HG03558 (cell line): ENCODE measurements around the gene FKRP.
"Not testable (repeated sequence)": the region's sequence is repeated elsewhere in the genome, so short reads cannot be mapped to it uniquely, and the experiment has no call there.

Experiments used
- ATAC-seq: cut with Tn5 transposase; IDR thresholded peaks from one replicate; pipeline ENCODE4 v1.9.1; 2021; ENCODE audit warnings: moderate number of reproducible peaks; ENCODE audit not compliant: unreplicated experiment; ENCODE audit errors: extremely low read depth

Gene FKRP

DNA sequence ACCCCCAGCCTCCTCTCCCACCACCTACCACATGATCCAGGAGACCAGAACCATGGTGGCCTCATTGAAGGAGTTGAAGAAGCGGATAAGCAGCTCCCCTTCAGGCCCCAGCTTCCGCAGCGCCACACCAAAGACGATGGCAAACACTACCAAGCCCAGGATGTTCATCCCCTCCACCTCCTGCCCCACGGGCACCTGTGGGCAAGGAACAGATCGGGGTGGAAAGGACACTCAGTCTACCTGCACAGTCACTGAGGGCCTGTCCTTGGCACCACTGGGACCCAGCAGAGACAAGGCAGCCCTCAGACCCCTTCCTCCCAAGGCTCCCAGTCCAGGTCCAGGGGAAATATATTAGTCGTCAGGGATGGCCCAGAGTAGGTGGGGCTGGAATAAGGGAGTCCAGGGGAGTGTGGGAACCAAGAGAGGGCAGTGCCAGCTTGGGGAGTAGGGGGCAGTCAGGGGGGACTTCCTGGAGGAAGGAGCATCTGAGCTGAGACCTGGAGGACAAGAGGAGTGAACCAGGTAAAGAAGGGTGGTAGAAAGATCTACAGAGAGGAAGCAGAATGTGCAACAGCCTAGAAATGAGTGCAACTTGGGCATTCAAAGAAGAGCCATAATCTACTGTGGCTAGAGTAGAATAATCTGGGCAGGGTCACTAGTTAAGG is 36.6 kb downstream of the FKRP start:
- ATAC-seq: no peak

DNA sequence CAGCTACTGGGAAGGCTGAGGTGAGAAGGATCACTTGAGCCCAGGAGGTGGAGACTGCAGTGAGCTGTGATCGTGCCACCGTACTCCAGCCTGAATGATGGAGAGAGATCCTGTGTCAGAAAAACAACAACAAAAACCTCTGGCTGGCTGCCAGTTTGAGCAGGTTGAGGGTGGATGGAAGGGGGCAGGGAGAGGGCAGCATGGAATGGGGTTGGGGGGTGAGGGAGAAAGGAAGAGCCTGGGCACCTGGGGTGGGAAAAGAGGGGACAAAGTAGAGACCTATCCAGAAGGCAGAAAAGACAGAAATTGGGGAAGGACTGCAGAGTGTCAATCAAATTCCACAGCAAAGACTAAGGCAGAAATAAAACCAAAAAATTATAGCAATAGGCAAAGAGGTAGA is 37.8 kb downstream of the FKRP start:
- no peak for ATAC-seq

DNA sequence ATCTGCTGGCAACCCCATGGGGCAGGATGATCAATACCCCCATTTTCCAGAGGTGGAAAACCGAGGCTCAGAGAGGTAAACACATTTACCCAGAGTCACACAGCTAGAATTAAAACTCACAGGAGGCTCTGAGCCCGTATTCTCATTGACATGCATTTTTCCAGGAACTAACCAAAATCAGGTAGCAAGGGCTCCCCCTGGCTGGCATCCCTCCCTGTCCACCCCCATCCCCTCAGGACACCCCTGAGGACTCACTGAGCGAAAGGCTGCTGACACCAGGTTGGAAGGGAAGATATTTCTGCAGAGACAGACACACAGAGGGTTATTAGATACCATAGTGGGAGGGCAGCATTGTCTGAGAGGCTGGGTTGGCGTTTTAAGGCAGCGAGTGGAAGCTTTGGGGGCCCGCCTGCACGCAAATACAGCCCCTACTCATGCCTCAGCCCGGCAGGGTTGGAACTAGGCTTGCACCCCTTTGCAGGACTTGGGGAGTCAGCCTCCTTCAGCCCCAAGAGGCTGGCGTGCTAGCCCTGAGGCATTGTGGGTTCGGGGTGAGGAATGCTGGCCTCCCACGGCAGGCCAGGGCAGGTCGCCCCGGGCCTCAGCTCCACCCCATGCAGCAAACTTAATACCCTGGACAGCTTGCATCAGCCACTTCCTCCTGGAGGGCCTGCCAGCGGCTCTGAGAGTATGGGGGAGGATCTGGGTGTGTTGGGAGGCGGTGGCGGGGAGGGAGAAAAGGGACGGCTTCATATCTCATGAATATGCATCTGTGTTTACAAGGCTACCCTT is 38.6 kb downstream of the FKRP start:
- no peak for ATAC-seq

DNA sequence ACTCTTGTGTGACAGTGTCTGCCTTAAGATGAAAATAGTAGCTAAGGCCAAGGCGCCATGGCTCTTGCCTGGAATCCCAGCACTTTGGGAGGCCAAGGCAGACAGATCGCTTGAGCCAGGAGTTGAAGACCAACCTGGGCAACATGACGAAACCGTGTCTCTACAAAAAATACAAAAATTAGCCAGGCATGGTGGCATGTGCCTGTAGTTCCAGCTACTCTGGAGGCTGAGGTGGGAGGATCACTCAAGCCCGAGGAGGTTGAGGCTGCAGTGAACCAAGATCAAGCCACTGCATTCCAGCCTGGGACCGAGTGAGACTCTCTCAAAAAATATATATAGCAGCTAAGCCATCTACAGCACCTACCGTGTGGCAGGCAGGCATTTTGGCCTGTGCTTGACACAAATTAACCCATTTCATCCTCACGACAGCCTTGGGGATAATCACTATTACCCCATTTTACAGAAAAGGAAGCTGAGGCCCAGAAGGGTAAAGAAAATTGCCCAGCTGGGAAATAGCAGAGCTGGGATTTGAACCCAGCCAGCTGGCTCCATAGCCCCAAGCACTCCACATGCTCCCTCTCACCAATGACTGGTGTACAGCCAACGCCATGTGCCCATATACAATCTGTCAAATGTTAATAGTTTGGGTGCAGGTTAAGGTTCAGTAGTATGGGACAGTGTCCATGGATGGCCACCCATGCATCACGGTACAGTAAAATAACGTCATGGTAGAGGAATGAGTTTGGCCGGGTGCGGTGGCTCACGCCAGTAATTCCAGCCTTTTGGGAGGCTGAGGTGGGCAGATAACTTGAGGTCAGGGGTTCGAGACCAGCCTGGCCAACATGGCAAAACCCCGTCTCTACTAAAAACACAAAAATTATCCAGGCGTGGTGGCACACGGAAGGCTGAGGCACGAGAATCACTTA is 39.5 kb downstream of the FKRP start:
- ATAC-seq: no peak

- no peak for ATAC-seq
Observed at GRCh38 chr19:46785980-46786235, 40.1 kb downstream of the FKRP start.

GRCh38 chr19:46786236-46787039 is 40.6 kb downstream of the FKRP start:
- no peak for ATAC-seq

DNA sequence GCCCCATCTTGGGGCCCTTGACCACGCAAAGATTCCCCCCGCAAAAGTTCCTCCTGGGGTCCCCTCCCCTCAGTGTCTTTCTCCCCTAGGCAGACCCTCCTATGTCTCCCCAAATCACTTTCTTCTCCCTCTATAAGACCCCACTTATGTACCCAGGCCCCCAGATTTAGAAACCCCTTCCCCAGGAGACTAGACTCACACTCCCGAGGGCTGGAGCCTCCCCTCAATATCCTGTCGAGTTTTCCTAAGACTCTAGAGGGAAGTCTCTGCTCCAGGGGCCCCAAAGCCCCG is 41.1 kb downstream of the FKRP start:
- no peak for ATAC-seq

DNA sequence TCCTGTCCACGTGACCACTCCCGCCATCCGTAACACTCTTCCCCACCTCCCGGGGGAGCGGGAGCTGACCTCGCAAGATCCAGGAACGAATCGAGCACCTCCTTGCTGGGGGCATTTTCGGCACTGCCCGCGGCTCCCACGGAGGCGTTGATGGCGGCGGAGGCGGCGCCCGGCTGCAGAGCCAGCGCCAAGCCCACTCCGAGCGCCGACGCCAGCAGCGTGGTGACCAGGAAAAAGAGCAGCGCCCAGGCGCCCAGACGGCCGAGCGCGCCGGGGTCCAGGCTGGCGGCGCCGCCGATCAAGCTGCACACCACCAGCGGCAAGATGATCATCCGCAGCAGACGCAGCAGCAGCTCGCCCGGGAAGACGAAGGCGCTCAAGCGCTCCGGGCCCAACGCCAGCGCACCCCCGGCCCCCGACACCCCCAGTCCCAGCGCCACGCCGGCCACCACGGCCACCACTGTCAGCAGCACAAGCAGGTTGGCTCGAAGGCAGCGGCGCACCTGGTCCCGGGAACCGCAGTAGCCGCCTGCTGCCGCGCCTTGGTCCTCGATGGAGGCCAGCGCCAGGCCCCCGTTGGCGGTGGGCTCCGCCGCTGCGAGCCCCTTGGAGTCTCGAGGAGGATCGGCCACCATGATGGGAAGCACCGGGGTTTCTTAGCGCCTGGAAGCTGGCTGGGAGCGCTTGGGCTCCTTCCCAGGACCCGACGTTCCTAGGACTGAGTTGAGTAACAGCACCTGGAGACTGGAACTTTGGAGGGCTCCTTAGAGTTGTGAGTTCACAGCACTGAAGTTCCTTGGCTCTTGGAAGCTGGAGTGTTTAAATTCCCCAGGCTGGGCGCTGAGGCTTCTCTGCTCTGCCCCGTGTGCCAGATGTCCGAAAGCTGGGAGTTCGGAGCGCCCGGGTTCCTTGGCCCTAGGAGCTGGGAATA is 41.7 kb downstream of the FKRP start:
- ATAC-seq: no peak

DNA sequence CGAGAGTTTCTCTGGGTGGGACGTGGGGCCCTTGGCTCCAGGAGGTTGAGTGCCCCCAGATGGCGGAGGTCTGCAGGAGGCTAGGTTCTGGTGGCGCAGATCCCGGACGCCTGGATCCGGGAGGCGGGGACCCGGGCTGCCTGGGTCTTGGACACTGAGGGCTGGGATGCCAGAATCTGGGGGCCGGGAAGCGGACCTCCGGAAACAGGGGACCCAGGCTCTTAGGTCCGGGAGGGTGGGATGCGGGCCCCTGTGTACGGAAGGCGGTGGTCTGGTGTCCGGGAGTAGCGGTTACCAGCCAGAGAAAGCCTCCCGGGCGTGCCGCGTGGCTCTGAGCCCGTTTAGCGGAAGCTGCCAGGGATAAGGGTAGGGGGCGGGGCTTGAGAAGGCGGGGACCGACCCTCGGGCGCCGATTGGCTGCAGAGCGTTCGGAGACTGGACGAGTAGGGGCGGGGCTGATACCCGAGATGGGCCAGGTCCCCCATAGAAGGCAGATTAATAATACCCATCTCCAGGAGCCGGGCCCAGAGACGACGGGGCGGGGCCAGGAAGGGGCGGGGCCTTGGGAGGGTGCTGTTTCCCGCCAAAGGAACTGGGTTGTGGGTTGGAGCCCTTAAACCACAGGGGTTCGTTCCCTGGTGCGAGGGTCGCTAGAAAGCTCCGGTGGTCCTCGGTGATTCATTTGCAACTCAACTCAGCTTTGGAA is 42.6 kb downstream of the FKRP start, which contains the start of gene SLC1A5:
Gene SLC1A5, minus strand, starts transcription at position 333 of the 706 bp plus-strand sequence. CDS start 629 bp downstream, outside the sequence.
- ATAC-seq: no peak

- ATAC-seq: no peak
Observed at GRCh38 chr19:46788968-46789338, 43.1 kb downstream of the FKRP start.

GRCh38 chr19:46789371-46789770 is 43.5 kb downstream of the FKRP start:
- no peak for ATAC-seq

GRCh38 chr19:46791944-46792343 is 46.1 kb downstream of the FKRP start:
- ATAC-seq: no peak

- no peak for ATAC-seq
Observed at GRCh38 chr19:46797881-46798280, 52.0 kb downstream of the FKRP start.

GRCh38 chr19:46798713-46799112 is 52.9 kb downstream of the FKRP start:
- ATAC-seq: no peak

DNA sequence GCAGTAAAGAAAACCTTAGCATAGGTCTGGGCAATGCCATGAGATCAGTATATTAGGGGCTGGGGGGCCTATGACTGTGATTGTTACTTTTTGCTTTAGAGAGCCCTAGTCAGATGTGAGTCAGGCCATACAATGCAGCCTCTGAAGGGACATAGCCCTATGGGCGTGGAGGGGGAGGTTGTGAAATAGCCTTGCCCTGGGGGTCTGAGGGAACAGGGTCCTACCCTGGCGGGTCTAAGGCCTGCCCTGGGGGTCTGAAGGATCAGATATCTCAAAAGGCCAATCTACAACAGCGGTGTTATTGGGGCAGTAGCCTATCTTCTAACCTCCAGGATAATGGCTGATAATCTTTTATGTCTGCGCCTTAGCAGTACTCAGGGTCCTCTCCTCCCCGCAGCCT is 56.3 kb downstream of the FKRP start:
- no peak for ATAC-seq

DNA sequence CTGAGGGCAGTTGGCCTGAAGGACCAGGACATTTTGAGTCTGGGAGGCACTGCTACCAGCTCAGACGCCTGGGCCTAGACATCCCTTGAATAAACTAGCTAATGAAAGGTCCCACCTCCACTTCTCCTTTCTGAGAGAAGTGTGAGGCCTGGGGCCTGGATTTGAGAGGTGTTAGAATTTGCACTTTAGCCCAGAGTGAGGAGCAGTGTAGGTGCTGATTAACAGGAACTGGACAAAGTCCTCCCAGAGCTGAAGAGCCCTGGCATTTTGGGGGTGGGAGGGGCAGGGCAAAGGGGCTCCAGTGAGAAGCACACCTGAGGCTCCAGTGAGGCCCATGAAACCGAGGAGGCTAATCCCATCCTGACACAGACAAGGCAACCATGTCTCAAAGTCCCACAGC is 57.7 kb downstream of the FKRP start:
- no peak for ATAC-seq

GRCh38 chr19:46804432-46804831 is 58.6 kb downstream of the FKRP start:
- ATAC-seq: not testable (repeated sequence)

GRCh38 chr19:46806656-46807055 is 60.8 kb downstream of the FKRP start:
- no peak for ATAC-seq
